ENCODE data around the gene RGS18.

The RGS18 gene

GRCh38 chr1:192167911-192168700 lies 9.8 kb downstream of the RGS18 start:
- Histone ChIP-seq H3K9me3 (ENCODE audit: severe bottlenecking) (no peaks in the 10 kb centered on the region), H3K27me3 (ENCODE audit: insufficient read depth, poor library complexity, severe bottlenecking) (no peaks in the 10 kb centered on the region), H3K27ac (ENCODE audit: poor library complexity, severe bottlenecking) (no peak overlapping the region), H3K4me1 (ENCODE audit: insufficient read depth, poor library complexity, severe bottlenecking) (no peaks in the 10 kb centered on the region), H3K4me3 (ENCODE audit: severe bottlenecking) (no peak overlapping the region), H3K36me3 (ENCODE audit: low read depth) (no peaks in the 10 kb centered on the region)
- ATAC-seq (ENCODE audit: low read depth) (no peak), DNase-seq (ENCODE audit: low spot score) (no peak)
- TF ChIP-seq, protein P1, sequence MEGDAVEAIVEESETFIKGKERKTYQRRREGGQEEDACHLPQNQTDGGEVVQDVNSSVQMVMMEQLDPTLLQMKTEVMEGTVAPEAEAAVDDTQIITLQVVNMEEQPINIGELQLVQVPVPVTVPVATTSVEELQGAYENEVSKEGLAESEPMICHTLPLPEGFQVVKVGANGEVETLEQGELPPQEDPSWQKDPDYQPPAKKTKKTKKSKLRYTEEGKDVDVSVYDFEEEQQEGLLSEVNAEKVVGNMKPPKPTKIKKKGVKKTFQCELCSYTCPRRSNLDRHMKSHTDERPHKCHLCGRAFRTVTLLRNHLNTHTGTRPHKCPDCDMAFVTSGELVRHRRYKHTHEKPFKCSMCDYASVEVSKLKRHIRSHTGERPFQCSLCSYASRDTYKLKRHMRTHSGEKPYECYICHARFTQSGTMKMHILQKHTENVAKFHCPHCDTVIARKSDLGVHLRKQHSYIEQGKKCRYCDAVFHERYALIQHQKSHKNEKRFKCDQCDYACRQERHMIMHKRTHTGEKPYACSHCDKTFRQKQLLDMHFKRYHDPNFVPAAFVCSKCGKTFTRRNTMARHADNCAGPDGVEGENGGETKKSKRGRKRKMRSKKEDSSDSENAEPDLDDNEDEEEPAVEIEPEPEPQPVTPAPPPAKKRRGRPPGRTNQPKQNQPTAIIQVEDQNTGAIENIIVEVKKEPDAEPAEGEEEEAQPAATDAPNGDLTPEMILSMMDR (IDR thresholded peaks at IDR 0.05; ENCODE audit: poor library complexity, severe bottlenecking): no peak

DNA sequence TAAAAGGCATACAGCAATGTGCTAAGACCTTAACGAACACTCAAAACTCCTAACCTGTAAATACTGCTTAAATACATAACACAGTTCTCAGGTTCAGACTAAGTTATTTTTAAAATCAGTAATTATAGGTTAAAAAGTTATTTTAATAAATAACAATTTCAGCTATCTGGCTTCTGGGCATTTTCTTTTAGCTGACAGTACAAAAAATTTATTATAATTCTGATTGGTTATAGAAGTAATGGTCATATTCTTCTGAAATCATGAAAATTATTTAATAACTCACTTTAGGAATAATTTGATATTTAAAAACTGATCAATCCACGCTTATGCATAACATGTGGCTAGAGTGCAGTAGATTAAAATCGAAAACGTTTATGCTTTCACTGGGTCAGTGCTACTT lies 10.7 kb downstream of the RGS18 start:
- no peaks in the 10 kb centered on the region for H3K9me3 ChIP-seq (ENCODE audit: severe bottlenecking)
- DNase-seq (ENCODE audit: low spot score): no peak
- no peaks in the 10 kb centered on the region for H3K4me1 ChIP-seq (ENCODE audit: insufficient read depth, poor library complexity, severe bottlenecking)
- no peak overlapping the region for H3K4me3 ChIP-seq (ENCODE audit: severe bottlenecking)
- no peaks in the 10 kb centered on the region for H3K27me3 ChIP-seq (ENCODE audit: insufficient read depth, poor library complexity, severe bottlenecking)
- no peaks in the 10 kb centered on the region for H3K36me3 ChIP-seq (ENCODE audit: low read depth)
- TF ChIP-seq, protein P1 (IDR thresholded peaks at IDR 0.05; ENCODE audit: poor library complexity, severe bottlenecking): no peak
- H3K27ac ChIP-seq (ENCODE audit: poor library complexity, severe bottlenecking): no peak overlapping the region
- no peak for ATAC-seq (ENCODE audit: low read depth)

- H3K9me3 ChIP-seq (ENCODE audit: severe bottlenecking): no peaks in the 10 kb centered on the region
- TF ChIP-seq, protein P1 (IDR thresholded peaks at IDR 0.05; ENCODE audit: poor library complexity, severe bottlenecking): no peak
- DNase-seq (ENCODE audit: low spot score) (no peak), ATAC-seq (ENCODE audit: low read depth) (no peak)
- no peaks in the 10 kb centered on the region for H3K36me3 ChIP-seq (ENCODE audit: low read depth)
- H3K27me3 ChIP-seq (ENCODE audit: insufficient read depth, poor library complexity, severe bottlenecking): no peaks in the 10 kb centered on the region
- no peaks in the 10 kb centered on the region for H3K4me1 ChIP-seq (ENCODE audit: insufficient read depth, poor library complexity, severe bottlenecking)
- no peak overlapping the region for H3K27ac ChIP-seq (ENCODE audit: poor library complexity, severe bottlenecking)
- H3K4me3 ChIP-seq (ENCODE audit: severe bottlenecking): no peak overlapping the region
Observed at GRCh38 chr1:192170196-192170984, 12.1 kb downstream of the RGS18 start.

GRCh38 chr1:192171123-192171522 lies 12.9 kb downstream of the RGS18 start:
- DNase-seq (ENCODE audit: low spot score) (no peak), ATAC-seq (ENCODE audit: low read depth) (no peak)
- H3K4me1 ChIP-seq (ENCODE audit: insufficient read depth, poor library complexity, severe bottlenecking): no peaks in the 10 kb centered on the region
- no peaks in the 10 kb centered on the region for H3K27me3 ChIP-seq (ENCODE audit: insufficient read depth, poor library complexity, severe bottlenecking)
- TF ChIP-seq, protein P1 (IDR thresholded peaks at IDR 0.05; ENCODE audit: poor library complexity, severe bottlenecking): no peak
- no peaks in the 10 kb centered on the region for H3K9me3 ChIP-seq (ENCODE audit: severe bottlenecking)
- H3K36me3 ChIP-seq (ENCODE audit: low read depth): no peaks in the 10 kb centered on the region
- H3K4me3 ChIP-seq (ENCODE audit: severe bottlenecking): no peak overlapping the region
- H3K27ac ChIP-seq (ENCODE audit: poor library complexity, severe bottlenecking): no peak overlapping the region

Measured in RWPE2 (cell line).